ENCODE results near the gene ATP6V1G3. TPM values are rescaled to one million over a fixed set of nuclear protein-coding genes. Genes with fewer than 3 reads are reported as not detected.

ATP6V1G3 gene
- total RNA-seq, 1 donor from 2014 or later = not detected

DNA sequence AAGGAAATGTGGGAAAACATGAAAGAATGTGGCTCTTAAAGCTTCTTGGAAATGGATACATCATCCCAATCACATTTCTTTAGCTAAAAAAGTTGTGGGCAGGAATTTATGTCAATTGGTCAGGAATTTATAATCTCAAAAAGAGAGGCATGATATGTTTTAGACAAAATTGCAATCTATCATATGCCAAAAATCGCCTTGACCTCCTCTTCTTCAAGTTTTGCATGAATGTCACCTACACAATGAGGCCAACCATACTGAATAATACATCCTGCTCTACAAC, 42.4 kb downstream of the ATP6V1G3 start:
- TF ChIP-seq POLR2AphosphoS5 (IDR thresholded peaks at IDR 0.05; ENCODE audit: insufficient read depth in 1 of 2, low read depth in 1 of 2) = no peak
- no peak for TF ChIP-seq POLR2A (IDR thresholded peaks at IDR 0.05)
- TF ChIP-seq, protein P1, sequence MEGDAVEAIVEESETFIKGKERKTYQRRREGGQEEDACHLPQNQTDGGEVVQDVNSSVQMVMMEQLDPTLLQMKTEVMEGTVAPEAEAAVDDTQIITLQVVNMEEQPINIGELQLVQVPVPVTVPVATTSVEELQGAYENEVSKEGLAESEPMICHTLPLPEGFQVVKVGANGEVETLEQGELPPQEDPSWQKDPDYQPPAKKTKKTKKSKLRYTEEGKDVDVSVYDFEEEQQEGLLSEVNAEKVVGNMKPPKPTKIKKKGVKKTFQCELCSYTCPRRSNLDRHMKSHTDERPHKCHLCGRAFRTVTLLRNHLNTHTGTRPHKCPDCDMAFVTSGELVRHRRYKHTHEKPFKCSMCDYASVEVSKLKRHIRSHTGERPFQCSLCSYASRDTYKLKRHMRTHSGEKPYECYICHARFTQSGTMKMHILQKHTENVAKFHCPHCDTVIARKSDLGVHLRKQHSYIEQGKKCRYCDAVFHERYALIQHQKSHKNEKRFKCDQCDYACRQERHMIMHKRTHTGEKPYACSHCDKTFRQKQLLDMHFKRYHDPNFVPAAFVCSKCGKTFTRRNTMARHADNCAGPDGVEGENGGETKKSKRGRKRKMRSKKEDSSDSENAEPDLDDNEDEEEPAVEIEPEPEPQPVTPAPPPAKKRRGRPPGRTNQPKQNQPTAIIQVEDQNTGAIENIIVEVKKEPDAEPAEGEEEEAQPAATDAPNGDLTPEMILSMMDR (IDR thresholded peaks at IDR 0.05) = no peak
- Histone ChIP-seq H3K4me1 (peaks cover 6% of the 10 kb centered on the region), H3K36me3 (no peaks in the 10 kb centered on the region), H3K27ac (no peak overlapping the region), H3K27me3 (no peaks in the 10 kb centered on the region), H3K4me3 (no peak overlapping the region), H3K9me3 (no peaks in the 10 kb centered on the region)
- DNase-seq (ENCODE audit: extremely low spot score in 2 of 2) = no peak
- intact Hi-C loops (cut with DNase I) = no loop called here

DNA sequence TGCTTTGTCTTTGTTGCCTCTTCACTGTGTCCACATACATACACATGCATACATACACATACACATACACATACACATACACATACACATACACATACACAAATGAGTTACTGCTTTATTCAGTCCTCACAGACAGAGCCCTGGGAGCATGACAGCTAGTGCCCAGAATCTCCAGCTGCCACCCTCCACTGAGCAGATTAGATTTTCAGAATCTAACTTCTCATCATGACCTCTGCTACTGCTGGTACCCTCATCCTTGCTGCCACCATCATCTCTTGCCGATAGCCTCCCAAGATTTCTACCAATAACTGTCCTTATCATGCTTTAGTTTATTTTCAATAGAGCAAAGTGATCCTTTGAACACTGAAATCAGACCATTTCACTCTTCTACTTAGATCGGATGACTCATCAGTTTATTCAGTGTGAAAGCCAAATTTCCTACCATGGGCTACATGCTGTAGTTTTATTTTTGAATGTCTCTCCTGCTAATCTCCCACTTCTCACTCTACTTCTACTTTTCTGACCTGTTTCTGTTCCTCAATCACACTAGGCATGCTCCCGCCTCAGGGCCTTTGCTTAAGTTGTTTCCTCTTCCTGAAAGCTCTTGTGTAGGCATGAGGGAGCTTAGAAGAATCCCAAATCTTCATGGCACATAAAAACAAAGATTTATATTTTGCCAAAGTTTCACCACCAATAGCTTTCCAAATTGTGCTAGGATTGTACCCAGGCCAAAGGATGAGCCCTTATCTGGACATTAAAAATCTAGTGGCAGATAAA, 43.0 kb downstream of the ATP6V1G3 start:
- peaks cover 7% of the 10 kb centered on the region for H3K4me1 ChIP-seq
- H3K27ac ChIP-seq = no peak overlapping the region
- intact Hi-C loops (cut with DNase I) = no loop called here
- no peaks in the 10 kb centered on the region for H3K36me3 ChIP-seq
- no peaks in the 10 kb centered on the region for H3K27me3 ChIP-seq
- H3K9me3 ChIP-seq = no peaks in the 10 kb centered on the region
- H3K4me3 ChIP-seq = no peak overlapping the region
- TF ChIP-seq, protein P1 (IDR thresholded peaks at IDR 0.05) = no peak
- TF ChIP-seq POLR2AphosphoS5 (IDR thresholded peaks at IDR 0.05; ENCODE audit: insufficient read depth in 1 of 2, low read depth in 1 of 2) (no peak), POLR2A (IDR thresholded peaks at IDR 0.05) (no peak)
- DNase-seq (ENCODE audit: extremely low spot score in 2 of 2) = no peak

DNA sequence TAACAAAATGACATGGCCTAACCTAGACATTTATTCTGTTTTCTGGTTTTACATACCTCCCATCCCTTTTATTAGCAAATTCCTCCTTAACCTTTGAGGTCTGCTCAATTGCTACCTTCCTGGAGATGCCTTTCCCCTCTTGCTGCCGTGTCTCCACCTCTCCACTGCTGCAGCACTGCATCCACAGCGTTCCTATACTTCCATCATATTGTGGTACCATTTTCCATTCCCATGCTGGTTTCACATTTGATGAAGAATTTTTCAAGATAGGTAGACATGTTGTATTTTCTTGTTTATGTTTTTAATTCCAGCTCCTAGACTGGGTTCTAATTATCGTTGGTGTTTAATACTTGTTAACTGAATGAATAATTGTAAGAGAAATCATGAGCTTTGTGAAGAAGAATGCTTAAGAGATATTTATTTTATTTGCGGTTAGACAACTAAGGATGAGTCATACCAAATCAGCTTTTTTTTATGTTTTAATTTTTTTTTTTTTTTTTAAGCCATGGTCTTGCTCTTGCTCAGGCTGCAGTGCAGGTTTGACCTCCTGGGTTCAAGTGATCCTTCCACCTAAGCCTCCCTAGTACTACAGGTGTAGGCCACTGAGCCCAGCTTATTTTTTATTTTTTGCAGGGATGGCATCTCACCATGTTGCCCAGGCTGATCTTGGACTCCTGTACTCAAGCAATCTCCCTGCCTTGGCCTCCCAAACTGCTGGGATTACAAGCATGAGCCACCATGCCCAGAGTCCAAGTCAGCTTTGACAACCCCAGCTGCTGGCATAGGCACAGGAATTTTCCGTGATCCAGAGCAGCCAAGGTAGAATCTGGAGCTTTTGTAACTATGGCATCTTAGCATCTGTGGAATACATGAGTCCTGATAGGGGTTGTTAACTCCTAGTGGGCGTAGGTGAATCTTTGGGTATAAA, 44.0 kb downstream of the ATP6V1G3 start:
- no peak for TF ChIP-seq POLR2AphosphoS5 (IDR thresholded peaks at IDR 0.05; ENCODE audit: insufficient read depth in 1 of 2, low read depth in 1 of 2)
- TF ChIP-seq, protein P1 (IDR thresholded peaks at IDR 0.05) = no peak
- no peak for TF ChIP-seq POLR2A (IDR thresholded peaks at IDR 0.05)
- Histone ChIP-seq H3K4me1 (peaks cover 7% of the 10 kb centered on the region), H3K36me3 (no peaks in the 10 kb centered on the region), H3K27me3 (no peaks in the 10 kb centered on the region), H3K27ac (no peak overlapping the region), H3K9me3 (no peaks in the 10 kb centered on the region), H3K4me3 (no peak overlapping the region)
- DNase-seq (ENCODE audit: extremely low spot score in 2 of 2) = no peak
- intact Hi-C loops (cut with DNase I) = no loop called here

DNA sequence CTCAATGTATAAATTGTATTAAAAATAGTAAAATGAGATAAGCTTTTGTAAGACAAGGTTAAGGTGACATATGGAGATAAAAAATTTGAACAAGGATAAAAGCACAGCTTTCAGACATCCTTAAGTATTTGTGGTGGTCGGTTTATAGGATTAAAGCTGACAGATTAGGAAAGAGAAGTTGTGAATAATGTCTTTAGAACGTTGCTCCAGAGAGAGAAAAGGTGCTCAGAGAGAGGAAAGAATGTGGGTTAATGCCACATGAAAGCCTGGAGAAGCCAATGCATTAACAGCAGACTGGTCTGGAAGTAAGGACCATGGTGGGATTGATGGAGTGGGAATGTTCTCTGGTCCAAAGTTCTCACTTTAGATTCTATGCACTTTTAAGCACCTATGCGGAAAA, 44.8 kb downstream of the ATP6V1G3 start:
- DNase-seq (ENCODE audit: extremely low spot score in 2 of 2) = no peak
- no peaks in the 10 kb centered on the region for H3K9me3 ChIP-seq
- peaks cover 7% of the 10 kb centered on the region for H3K4me1 ChIP-seq
- H3K27me3 ChIP-seq = no peaks in the 10 kb centered on the region
- no peak overlapping the region for H3K27ac ChIP-seq
- H3K36me3 ChIP-seq = no peaks in the 10 kb centered on the region
- H3K4me3 ChIP-seq = no peak overlapping the region
- intact Hi-C loops (cut with DNase I) = no loop called here
- TF ChIP-seq POLR2AphosphoS5 (IDR thresholded peaks at IDR 0.05; ENCODE audit: insufficient read depth in 1 of 2, low read depth in 1 of 2) (no peak), POLR2A (IDR thresholded peaks at IDR 0.05) (no peak)
- TF ChIP-seq, protein P1 (IDR thresholded peaks at IDR 0.05) = no peak
